DMS153 treated with DMSO at 0.1 percent for 48 hours (cell line): ENCODE results near the gene ZSWIM5.
"Not testable (repeated sequence)": the region's sequence is repeated elsewhere in the genome, so short reads cannot be mapped to it uniquely, and the experiment has no call there.

ENCODE experiments used
- DNase-seq: peaks from one replicate; lab custom pipeline; 2025; ENCODE audit not compliant: unreplicated experiment; lab: John Stamatoyannopoulos, UW

The ZSWIM5 gene

DNA sequence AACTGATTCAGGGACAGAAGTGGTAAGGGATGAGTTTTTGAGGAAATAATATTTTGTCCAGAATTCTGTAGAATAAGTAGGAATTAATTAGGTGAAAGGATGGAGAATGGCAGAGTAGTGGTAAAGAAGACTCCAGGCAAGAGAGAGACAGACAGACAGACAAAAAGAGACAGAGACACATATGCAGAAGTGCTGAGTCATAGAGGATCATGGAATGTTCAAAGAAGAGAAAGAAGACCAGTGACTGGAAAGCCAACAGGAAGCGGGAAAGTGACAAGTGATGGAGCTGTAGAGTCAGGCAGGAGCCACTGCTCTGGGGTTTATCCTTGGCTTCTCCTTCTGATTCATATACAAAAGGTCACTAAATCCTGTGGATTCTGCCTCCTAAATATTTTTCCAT, 108.5 kb downstream of the ZSWIM5 start:
- DNase-seq: no peak

DNA sequence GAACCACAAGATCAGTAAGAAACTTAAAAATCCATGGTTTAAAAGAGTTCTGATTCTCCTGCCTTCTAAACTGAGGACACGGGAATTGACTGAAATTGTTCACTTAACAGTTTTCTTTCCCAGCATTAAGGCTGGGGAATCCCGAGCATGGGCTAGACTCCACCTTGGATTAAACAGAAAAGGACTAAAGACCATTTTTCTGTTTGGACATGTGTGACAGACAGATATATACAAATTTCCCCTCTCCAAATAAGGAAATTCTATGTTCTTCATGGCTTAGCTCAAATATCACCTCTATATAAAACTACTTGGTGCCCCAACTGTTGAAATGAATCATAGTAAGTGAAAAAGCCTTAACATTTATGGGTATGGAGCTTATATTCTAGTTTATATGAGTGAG, 109.3 kb downstream of the ZSWIM5 start:
- DNase-seq: no peak

DNA sequence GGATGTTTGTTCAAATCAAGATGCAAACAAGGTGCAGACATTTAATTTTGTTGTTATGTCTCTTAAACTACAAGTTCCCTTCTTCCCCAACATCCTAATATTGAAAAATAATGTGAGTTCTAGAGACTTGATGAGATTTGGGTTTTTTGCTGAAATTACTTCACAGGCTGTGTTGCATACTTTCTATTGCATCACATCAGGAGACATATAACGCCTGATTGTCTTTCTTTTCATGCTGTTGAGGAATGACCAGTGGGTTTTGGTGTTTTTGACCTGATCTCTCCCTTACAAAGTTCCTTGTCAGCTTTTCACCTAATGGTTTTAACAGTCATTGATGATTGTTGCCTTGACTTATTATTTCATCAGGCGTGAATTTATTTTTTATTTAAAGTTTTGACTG, 111.0 kb downstream of the ZSWIM5 start:
- DNase-seq: no peak

DNA sequence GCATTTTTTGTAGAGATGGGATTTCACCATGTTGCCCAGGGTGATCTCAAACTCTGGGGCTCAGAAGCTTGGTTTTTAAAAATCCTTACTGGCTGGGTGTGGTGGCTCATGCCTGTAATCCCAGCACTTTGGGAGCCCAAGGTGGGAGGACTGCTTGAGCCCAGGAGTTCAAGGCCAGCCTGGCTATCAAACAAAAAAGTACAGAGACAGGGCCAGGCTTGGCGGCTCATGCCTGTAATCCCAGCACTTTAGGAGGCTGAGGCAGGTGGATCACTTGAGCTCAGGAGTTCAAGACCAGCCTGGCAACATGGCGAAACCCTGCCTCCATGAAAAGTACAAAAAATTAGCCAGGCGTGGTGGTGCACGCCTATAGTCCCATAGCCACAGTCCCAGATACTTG, 112.0 kb downstream of the ZSWIM5 start:
- not testable (repeated sequence) for DNase-seq

DNA sequence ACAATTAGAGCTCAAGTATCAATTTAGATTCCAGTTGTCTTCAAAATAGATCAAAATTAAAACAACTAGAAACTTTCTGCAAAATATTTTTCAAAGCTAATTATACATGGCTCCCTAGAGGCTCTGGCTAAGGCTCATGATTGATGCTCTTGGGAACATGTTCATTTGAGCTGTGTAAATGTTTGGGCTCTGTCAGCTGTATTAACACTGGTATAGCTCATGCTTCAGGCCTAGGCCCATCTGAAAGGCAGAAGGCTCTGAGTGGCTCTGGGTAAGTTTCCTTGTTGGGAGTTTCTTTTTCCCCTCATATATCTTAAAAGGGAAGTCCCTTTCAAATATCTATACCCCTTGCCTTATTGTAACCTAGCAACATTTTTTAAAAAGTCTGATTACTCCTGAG, 113.1 kb downstream of the ZSWIM5 start:
- no peak for DNase-seq

DNA sequence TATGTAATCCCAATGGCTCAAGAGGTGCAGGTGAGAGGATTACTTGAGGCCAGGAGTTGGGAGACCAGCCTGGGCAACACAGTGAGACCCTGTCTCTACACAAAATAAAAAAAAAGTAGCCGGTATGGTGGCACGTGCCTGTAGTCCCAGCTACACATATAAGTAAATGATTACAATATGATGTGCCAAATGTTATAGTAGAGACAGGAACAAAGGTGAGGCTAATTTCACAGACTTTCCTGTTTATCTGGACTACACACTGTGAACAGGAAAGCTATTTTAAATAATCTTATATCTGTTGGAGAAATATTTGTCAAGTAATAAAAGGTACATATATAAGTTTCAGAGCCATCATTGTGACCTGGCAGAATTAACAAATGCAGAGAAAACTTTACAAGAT, 116.7 kb downstream of the ZSWIM5 start:
- no peak for DNase-seq

DNA sequence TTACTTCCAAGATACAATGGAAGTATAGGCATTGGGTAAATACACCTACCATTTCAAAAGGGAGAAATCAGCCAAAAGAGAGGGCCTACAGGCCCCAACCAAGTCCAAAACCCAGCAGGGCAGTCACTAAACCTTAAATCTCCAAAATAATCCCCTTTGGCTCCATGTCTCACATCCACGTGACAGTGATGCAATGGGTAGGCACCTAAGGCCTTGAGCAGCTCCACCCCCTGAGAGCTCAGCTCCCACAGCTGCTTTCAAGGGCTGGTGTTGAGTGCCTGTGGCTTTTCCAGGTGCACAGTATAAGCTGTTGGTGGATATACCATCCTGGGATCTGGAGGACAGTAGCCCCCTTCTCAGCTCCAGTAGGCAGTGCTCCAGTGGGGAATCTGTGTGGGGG, 121.8 kb downstream of the ZSWIM5 start:
- no peak for DNase-seq

DNA sequence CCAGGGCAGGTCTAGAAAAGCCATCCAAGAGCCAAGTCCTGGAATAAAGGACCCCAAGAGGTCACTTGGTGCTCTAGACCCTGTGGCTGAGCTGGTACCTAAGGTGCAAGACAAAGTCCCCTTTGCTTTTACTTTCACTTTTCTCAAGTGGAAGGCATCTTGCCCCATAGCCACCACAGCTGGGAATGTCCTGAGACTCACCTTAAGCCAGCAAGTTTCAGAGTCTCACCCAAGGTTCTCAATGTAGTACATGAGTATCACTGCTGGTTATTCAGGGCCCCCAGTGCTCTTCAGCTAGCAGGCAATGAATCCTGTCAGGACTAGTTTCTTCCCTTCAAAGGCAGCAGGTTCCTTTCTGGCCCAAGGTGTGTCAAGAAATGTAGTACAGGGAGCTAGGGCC, 126.9 kb downstream of the ZSWIM5 start:
- DNase-seq: no peak

DNA sequence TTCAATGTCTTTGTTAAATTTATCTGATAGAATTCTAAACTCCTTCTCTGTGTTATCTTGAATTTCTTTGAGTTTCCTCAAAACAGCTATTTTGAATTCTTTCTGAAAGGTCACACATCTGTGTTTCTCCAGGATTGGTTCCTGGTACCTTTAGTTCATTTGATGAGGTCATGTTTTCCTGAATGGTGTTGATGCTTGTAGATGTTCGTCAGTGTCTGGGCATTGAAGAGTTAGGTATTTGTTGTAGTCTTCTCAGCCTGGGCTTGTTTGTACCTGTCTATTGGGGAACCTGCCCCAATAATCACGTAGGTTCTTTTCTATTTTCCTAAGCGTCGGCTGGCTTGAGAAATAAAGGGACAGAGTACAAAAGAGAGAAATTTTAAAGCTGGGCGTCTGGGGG, 129.4 kb downstream of the ZSWIM5 start:
- DNase-seq: not testable (repeated sequence)

DNA sequence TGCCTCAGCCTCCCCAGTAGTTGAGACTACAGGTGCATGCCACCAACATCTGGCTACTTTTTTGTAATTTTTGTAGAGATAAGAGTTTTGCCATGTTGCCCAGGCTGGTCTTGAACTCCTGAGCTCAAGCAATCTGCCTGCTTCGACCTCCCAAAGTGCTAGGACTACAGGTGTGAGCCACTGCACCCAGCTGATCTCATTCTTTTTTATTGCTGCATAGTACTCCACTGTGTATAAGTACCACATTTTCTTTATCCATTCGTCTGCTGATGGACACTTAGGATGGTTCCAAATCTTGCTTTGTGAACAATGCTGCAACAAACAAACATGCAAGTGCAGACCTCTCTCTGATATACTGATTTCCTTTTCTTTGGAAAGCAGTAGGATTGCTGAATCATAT, 134.8 kb downstream of the ZSWIM5 start:
- DNase-seq: no peak

DNA sequence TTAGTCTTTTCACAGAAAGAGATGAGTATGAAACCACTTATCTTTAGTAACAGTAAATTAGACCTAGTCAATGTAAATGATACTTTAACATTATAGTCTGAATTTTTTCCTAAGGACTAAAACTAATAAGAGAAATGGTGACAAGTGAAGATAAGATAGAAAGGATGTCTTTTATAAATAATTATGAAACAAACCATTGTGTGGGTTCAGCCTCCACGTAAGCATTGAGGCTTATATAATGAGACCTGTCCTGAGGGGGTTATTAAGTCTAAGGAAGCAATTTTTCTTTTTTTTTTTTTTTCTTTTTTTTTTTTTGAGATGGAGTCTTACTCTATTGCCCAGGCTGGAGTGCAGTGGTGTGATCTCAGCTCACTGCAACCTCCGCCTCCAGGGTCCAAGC, 138.6 kb downstream of the ZSWIM5 start:
- no peak for DNase-seq

DNA sequence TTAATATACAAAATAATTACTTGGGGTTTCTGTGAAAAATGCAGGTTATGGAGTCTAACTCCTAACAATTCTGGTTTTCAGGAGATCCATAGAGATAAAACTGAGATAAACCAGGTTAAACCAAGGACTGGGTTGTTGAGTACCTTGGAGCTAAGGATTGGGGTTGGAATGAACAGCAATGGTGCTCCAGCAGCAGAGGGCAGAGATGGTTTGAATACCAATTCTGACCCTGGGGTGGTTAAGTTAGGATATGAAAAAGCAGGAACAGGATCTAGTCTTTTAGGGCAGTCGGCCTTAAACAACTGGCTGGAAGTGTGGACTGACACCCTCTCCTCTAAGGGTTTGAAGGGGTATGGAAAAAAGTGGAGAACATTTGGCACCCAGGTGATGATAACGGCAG, 141.3 kb downstream of the ZSWIM5 start:
- DNase-seq: no peak

DNA sequence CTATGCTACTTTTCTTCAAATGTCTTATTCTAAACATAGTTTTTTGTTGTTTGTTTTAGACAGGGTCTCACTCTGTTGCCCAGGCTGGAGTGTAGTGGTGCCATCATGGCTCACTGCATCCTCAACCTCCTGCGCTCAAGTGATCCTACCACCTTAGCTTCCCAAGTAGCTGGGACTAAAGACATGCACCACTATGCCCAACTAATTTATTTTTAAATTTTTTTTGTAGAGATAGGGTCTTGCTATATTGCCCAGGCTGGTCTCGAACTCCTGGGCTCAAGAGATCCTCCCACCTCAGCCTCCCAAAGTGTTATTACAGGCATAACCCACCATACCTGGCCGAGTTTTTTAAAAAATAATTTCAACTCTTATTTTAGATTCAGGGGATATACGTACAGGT, 143.9 kb downstream of the ZSWIM5 start:
- not testable (repeated sequence) for DNase-seq

DNA sequence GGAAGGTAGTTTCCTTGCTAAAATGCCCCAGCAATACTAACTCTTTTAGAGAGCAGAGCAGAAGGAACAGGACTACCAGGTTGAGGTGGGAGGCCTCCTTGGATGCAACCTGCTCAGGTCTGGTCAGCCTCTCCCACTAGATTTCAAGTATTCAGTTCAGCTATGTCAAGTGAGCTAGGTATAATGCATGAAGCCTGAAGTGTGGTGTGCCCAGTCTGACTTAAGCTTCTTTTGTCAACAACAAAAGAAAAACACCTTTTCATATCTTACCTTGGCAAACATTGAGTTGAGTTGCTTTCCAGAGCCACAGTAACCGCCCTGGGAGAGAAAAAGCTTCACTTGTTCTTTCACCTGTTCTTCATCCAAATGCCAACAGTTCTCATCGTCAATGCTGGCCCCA, 146.6 kb downstream of the ZSWIM5 start:
- DNase-seq: no peak

DNA sequence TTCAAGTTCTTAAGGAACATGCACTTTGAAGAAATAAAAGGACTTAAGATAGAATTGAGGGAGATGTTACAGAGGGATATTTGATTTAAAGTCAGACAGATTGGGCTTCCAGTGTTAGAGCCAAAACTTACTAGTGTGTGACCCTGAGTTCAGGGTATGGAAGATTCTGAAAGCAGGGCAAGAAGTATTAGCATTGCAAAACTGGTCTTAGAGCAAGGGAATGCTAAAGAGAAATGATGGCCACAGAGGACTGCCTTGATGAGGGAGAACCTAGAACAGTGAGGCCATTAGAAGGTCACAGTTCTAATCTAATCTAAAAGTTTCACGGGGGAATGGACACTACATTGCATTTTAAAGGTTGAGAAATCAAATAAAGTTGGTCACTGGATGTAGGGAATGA, 148.9 kb downstream of the ZSWIM5 start:
- DNase-seq: no peak

DNA sequence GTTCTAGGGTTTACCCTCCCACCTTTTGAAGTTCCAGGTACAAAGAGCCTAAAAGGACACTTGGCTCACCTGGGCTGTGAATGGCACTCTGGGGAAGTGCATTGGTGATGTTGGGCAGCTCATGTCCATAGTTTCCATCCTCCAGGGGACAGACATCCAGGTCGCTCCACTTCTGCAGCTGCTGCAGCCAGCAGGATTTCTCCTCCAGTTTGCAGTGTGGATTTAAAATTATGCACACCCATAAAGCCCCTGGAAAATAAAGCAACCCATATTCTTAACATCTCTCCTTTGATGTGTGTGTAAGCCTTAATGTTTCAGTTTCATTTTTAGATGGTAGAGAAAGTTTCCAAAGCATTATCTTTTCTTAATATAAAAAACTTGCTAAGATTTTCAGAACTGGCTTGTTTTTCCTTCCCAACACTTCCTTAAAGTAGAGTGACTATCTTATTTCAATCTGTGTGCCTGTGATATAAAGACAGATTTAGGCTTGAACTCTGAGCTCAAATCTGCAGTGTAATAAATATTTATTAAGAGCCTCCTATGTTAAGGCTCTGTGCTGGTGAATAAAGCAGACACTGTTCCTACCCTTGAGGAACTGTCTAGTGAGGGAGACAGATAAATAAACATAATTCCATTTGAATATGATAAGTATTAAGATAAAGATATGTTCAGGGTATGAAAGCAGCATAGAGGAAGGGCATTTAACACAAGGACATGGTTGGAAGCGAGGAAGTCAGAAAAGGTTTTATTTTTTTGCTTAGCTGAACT, 155.2 kb downstream of the ZSWIM5 start:
- no peak for DNase-seq

DNA sequence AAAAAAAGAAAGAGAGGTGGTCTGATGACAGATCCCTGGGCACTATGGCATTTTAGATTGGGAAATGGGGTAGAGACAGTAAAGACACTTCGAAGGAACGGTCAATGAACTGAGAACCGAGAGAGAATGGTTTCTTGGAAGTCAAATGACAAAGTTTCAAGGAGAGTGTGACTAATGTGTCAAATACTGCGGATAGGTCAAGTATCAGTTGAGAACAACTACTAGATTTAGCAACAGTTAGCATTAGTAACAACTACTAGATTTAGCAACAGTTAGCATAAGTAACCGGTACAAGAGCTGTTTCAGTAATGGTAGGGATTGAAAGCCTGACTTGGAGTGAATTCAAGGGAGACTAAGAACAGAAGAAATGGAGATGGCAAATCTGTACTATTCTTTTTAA, 159.4 kb downstream of the ZSWIM5 start:
- no peak for DNase-seq

DNA sequence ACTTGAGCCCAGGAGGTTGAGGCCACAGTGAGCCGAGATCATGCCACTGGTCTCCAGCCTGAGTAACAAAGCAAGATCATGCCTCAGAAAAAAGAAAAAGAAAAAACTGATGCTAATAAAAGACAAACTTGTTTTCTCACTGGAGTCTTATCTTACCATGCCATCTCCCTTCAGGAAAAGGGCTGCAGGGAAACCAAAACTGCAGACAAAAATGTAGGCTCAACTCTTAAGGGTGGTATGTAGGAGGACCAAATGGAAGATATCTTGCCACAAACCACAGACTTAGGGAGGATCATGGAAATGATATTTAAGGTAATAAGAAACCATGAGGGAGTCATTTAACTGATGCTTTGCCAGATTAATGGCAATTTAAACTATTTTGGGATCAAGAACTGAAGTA, 161.5 kb downstream of the ZSWIM5 start:
- DNase-seq: no peak

DNA sequence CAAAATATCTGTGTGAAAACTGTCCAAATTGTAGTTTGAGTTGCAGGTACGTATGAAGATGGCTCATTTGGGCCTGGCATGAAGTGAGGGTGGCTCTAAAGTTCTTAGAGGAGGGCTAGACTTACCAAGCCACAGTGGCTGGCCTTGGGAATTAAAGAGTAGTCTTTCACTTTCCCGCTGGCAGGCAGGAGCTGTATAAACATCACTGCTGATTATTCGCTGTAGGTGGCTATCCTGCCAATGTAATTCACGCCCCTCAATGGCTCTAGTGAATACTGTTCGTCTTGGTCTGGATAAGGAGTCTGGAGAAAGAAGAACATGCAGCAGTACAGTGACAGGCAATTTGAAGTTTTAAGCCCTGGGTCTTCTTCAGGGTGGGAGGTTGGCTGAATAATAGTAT, 163.3 kb downstream of the ZSWIM5 start:
- no peak for DNase-seq

DNA sequence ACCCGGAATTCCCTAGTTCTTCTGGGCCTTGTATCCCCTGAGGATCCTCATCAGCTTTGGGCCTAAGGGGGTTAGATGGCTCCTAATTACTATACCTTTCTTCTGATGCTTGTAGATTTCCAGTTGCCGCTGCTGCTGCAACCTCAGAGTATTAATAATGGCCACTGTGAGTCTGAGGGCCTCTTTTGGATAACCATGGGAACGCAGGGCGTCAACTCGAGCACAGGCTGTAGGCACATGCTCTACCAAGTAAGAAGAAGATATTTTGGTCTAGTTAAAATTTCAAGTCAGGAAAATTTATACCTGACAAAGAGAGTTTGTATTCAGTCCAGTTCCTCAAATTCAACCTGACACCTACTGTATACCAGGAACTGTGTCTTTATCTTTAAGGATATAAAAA, 166.1 kb downstream of the ZSWIM5 start:
- DNase-seq: no peak

DNA sequence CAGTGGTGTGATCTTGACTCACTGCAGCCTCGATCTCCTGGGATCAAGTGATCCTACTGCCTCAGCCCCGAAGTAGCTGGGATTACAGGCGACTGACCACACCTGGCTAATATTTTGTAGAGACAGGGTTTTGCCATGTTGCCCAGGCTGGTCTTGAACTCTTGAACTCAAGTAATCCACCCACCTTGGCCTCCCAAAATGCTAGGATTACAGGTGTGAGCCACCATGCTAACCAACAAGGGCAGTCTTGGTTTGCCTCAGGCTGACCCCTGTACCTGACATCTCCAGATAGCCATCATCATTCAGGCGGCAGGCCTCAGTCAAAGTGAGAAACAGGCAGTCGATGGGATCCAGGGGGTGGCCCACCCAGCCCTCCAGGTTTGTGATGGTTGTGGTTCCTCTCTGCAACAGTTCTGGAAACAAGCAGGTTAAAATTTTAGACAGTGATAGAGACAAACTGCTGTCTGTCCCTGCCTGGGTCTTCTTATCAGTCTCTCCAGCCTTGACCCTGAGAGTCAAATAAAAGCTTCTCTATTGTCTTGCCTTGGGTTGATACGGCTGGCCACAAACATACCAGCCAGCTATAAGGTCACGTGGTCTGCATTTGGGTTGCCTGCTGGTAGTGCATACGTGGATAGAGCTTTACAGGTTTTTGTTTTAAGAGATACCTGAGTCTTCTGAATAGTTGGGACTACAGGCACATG, 167.6 kb downstream of the ZSWIM5 start:
- no peak for DNase-seq

DNA sequence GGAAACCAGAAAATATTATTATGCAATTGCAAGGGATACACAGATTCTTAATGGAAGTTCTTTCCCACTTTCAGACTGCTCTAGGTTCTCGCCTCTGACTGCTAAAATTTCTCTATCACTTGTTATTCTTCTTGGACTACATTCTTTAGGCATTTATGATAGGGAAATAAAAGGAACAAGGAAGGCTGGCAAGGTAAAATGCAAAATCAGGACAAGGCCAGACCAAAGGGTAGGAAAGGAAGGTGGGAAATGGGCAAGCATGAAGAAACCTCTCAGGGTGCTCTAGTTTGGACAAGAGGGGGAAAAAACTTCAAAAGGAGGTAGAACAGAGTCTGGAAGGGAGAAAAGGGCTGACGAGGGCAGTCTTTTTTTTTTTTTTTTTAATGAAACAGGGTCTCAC, 168.2 kb downstream of the ZSWIM5 start:
- DNase-seq: no peak

DNA sequence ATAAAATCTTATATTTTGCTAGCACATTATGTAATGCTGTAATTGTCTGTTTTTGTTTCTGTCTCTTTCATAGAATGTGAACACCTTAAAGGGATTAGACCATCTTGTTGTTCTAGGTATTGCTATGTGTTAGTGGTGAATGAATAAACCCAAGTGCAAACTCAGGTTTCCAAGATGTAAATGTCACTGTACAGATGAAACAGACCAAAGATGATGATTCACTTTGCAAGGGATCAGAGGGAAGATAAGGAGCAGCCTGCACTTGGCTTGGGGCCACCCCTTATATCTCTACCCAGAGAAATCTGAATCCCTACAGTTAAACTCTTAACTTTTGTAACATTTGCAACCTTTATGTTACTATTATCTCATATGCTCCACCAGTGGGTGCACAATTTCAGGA, 168.9 kb downstream of the ZSWIM5 start:
- no peak for DNase-seq
